Right cardiac atrium (tissue), 5 donors: ENCODE measurements around the gene ILF3. TPM values are rescaled to one million over a fixed set of nuclear protein-coding genes. Genes with fewer than 3 reads are reported as not detected.
A peak's percentile ranks its signal among the peaks of the same experiment; 100 is the strongest.

Experiments used
- ATAC-seq, 2 donors: fragments of 200-7000 bp; cut with Tn5 transposase; one replicate each; pipeline versions ENCODE4 v1.8.0 to v1.9.1; 2020; ENCODE audit warnings: moderate library complexity in 2 of 2, mild to moderate bottlenecking in 1 of 2
- DNase-seq, 3 donors: peaks; one replicate each; pipeline ENCODE4 v3.0.0-alpha.2; 2020
- H3K27ac ChIP-seq: one replicate; pipeline ENCODE4 v1.5.1; 2013; ENCODE audit warnings: mild to moderate bottlenecking, low read length, control low read depth, moderate library complexity
- H3K27me3 ChIP-seq: one replicate; pipeline ENCODE4 v1.6.1; 2013; ENCODE audit not compliant: control insufficient read depth, insufficient read depth
- H3K4me1 ChIP-seq: one replicate; pipeline ENCODE4 v1.6.1; 2013; ENCODE audit warnings: low read length; ENCODE audit not compliant: control insufficient read depth, insufficient read depth
- H3K4me3 ChIP-seq: one replicate; pipeline ENCODE4 v1.5.1; 2013; ENCODE audit warnings: low read length, control low read depth
- H3K9me3 ChIP-seq: one replicate; pipeline ENCODE4 v1.6.1; 2013; ENCODE audit warnings: low read length; ENCODE audit not compliant: control insufficient read depth
- WGBS: extraction: QIAGEN DNeasy Blood & Tissue Kit; methylation state at CpG from one replicate; pipeline ENCODE4 v1.1.7; 2013; 5-methylcytosine and 5-hydroxymethylcytosine counted together
- intact Hi-C, 4 donors: fragments of 100-400 bp; cut with DNase I; formaldehyde crosslinking; loops; one replicate each; pipeline versions ENCODE4 v1.11.0 to v1.14.0; 2022 to 2023
- polyA plus RNA-seq: library from polyadenylated mRNA; stranded (reverse); fragments of 200-250 nt; gene quantifications from one replicate; pipeline ENCODE4 v1.2.3, GENCODE V29; 2013
- total RNA-seq, 4 donors: library from RNA; stranded (reverse); fragmentation: NEBNext Ultra II Directional; extraction: Animal tissue kit (Norgen Biotek cat#: 25700); gene quantifications; one replicate each; pipeline ENCODE4 v1.2.1, GENCODE V29; 2021
- donor health status: healthy with polysubstance abuse.
- donor health status: DM: no; HTN: yes; CAD: no.
- donor health status: DM: no; HTN: no; CAD: no.
- donor health status: DM: no; HTN: yes; CAD: no; lungs with severe emphysema.
- donor health status: DM: yes; HTN: yes; CAD: no.

ILF3 gene
- total and polyA plus RNA-seq, 5 donors, result 74.2 to 161 (median 132) TPM

- intact Hi-C loops, result no loop called here
- no peak overlapping the region for H3K27ac ChIP-seq
- no peak overlapping the region for H3K4me3 ChIP-seq
- H3K4me1 ChIP-seq, result no peaks in the 10 kb centered on the region
- no peaks in the 10 kb centered on the region for H3K9me3 ChIP-seq
- H3K27me3 ChIP-seq, result no peaks in the 10 kb centered on the region
- ATAC-seq (no peak), DNase-seq (no peak)
- WGBS, result 51% methylated on average over 21 of the region's 21 CpGs
Observed at GRCh38 chr19:10643172-10643967, 10.8 kb upstream of the ILF3 start.

- intact Hi-C loops, result loop anchor here in 3 of 4 donors (1.0 to 2.0 kb wide), 2 partner anchors 63 kb away; no protein-coding TSS in a partner anchor
- WGBS, result 32% methylated on average over 3 of the region's 3 CpGs
- DNase-seq, result no peak
- no peak overlapping the region for H3K27ac ChIP-seq
- no peaks in the 10 kb centered on the region for H3K27me3 ChIP-seq
- no peaks in the 10 kb centered on the region for H3K4me1 ChIP-seq
- H3K4me3 ChIP-seq, result no peak overlapping the region
- peak in 1 of 2 donors; percentile 15 for ATAC-seq
- no peaks in the 10 kb centered on the region for H3K9me3 ChIP-seq
Observed at GRCh38 chr19:10643968-10644259, 10.2 kb upstream of the ILF3 start.

GRCh38 chr19:10644260-10645007 is 9.7 kb upstream of the ILF3 start:
- Histone ChIP-seq H3K9me3 (no peaks in the 10 kb centered on the region), H3K27ac (no peak overlapping the region), H3K4me1 (no peaks in the 10 kb centered on the region), H3K27me3 (no peaks in the 10 kb centered on the region), H3K4me3 (no peak overlapping the region)
- intact Hi-C loops, result loop anchor here in 3 of 4 donors (1.0 to 2.0 kb wide), 2 partner anchors 63 to 64 kb away; no protein-coding TSS in a partner anchor
- peak; percentile 86 to 95 (median 94) for DNase-seq
- WGBS, result 12% methylated on average over 14 of the region's 14 CpGs
- peak; percentile 86 to 88 for ATAC-seq

- Histone ChIP-seq H3K27me3 (no peaks in the 10 kb centered on the region), H3K4me3 (no peak overlapping the region), H3K9me3 (no peaks in the 10 kb centered on the region), H3K27ac (peak overlapping the region; percentile 77), H3K4me1 (no peaks in the 10 kb centered on the region)
- ATAC-seq (peak; percentile 59 to 65), DNase-seq (peak in 1 of 3 donors; percentile 40)
- WGBS, result 39% methylated on average over 12 of the region's 12 CpGs
- intact Hi-C loops, result loop anchor here in 1 of 4 donors (2.0 kb wide), 1 partner anchor 66 kb away; no protein-coding TSS in a partner anchor
Observed at GRCh38 chr19:10646456-10647159, 7.5 kb upstream of the ILF3 start.

GRCh38 chr19:10648360-10648759 is 5.8 kb upstream of the ILF3 start:
- Histone ChIP-seq H3K27ac (no peak overlapping the region), H3K9me3 (no peaks in the 10 kb centered on the region), H3K27me3 (no peaks in the 10 kb centered on the region), H3K4me1 (no peaks in the 10 kb centered on the region), H3K4me3 (no peak overlapping the region)
- DNase-seq (no peak), ATAC-seq (no peak)
- WGBS, result 93% methylated on average over 4 of the region's 4 CpGs
- intact Hi-C loops, result no loop called here

GRCh38 chr19:10651851-10652250 is 2.3 kb upstream of the ILF3 start:
- no peak overlapping the region for H3K27ac ChIP-seq

GRCh38 chr19:10653482-10653731 is 739 bp upstream of the ILF3 start:
- intact Hi-C loops, result no loop called here
- Histone ChIP-seq H3K9me3 (no peaks in the 10 kb centered on the region), H3K27ac (peak overlapping the region; percentile 97), H3K4me3 (peak overlapping the region; percentile 69), H3K27me3 (no peaks in the 10 kb centered on the region), H3K4me1 (peaks cover 5% of the 10 kb centered on the region)
- ATAC-seq (no peak), DNase-seq (no peak)
- WGBS, result under 1% methylated on average over 18 of the region's 18 CpGs

More at GRCh38 chr19:10651851-10652250, 2.3 kb upstream of the ILF3 start:
- DNase-seq (no peak), ATAC-seq (no peak)
- Histone ChIP-seq H3K9me3 (no peaks in the 10 kb centered on the region), H3K4me3 (no peak overlapping the region), H3K27me3 (no peaks in the 10 kb centered on the region), H3K4me1 (peaks cover 5% of the 10 kb centered on the region)
- 83% methylated on average over 4 of the region's 4 CpGs for WGBS
- intact Hi-C loops, result no loop called here

- WGBS, result under 1% methylated on average over 73 of the region's 73 CpGs
- ATAC-seq (peak; percentile 22 to 45), DNase-seq (peak; percentile 64 to 84 (median 82))
- Histone ChIP-seq H3K27me3 (no peaks in the 10 kb centered on the region), H3K4me3 (peak overlapping the region; percentile 91), H3K27ac (peak overlapping the region; percentile 96), H3K9me3 (no peaks in the 10 kb centered on the region), H3K4me1 (peaks cover 5% of the 10 kb centered on the region)
- intact Hi-C loops, result no loop called here
Observed at GRCh38 chr19:10654610-10655456, 687 bp downstream of the ILF3 start.

GRCh38 chr19:10655457-10656312 is 1.5 kb downstream of the ILF3 start:
- H3K9me3 ChIP-seq, result no peaks in the 10 kb centered on the region
- H3K4me3 ChIP-seq, result peak overlapping the region; percentile 91
- peaks cover 11% of the 10 kb centered on the region for H3K4me1 ChIP-seq
- WGBS, result 5% methylated on average over 16 of the region's 16 CpGs
- ATAC-seq (no peak), DNase-seq (no peak)
- no peak overlapping the region for H3K27ac ChIP-seq
- no peaks in the 10 kb centered on the region for H3K27me3 ChIP-seq
- intact Hi-C loops, result no loop called here

- 79% methylated on average over 5 of the region's 5 CpGs for WGBS
Observed at GRCh38 chr19:10660346-10660745, 6.2 kb downstream of the ILF3 start.

More at GRCh38 chr19:10660346-10660745, 6.2 kb downstream of the ILF3 start:
- ATAC-seq, result no peak
- no peak for DNase-seq
- Histone ChIP-seq H3K4me3 (no peak overlapping the region), H3K9me3 (no peaks in the 10 kb centered on the region), H3K4me1 (peaks cover 19% of the 10 kb centered on the region), H3K27me3 (no peaks in the 10 kb centered on the region), H3K27ac (no peak overlapping the region)
- intact Hi-C loops, result no loop called here
